GM18867 (cell line): ENCODE measurements around the gene TMEM176B.
"Not testable (repeated sequence)": the region's sequence is repeated elsewhere in the genome, so short reads cannot be mapped to it uniquely, and the experiment has no call there.

Experiments
- ATAC-seq: cut with Tn5 transposase; IDR thresholded peaks from one replicate; pipeline ENCODE4 v1.9.1; 2021; ENCODE audit warnings: mild to moderate bottlenecking, moderate library complexity; ENCODE audit not compliant: unreplicated experiment

The TMEM176B gene

GRCh38 chr7:150791746-150792452 is 8.3 kb downstream of the TMEM176B start:
- no peak for ATAC-seq

- no peak for ATAC-seq
These were observed 8.9 kb downstream of the TMEM176B start for GRCh38 chr7:150791304-150791703.

- ATAC-seq = no peak
These were observed 9.6 kb downstream of the TMEM176B start for GRCh38 chr7:150790416-150791075.

- ATAC-seq = no peak
These were observed 11.5 kb downstream of the TMEM176B start for GRCh38 chr7:150788474-150789269.

GRCh38 chr7:150787321-150788281 is 12.6 kb downstream of the TMEM176B start:
- no peak for ATAC-seq

GRCh38 chr7:150784954-150785353 is 15.2 kb downstream of the TMEM176B start:
- no peak for ATAC-seq

- ATAC-seq = no peak
These were observed 15.9 kb downstream of the TMEM176B start for GRCh38 chr7:150784120-150784736.

GRCh38 chr7:150781961-150782360 is 18.2 kb downstream of the TMEM176B start:
- ATAC-seq = no peak

GRCh38 chr7:150781103-150781502 is 19.1 kb downstream of the TMEM176B start:
- ATAC-seq = no peak

GRCh38 chr7:150780292-150780691 is 19.9 kb downstream of the TMEM176B start:
- ATAC-seq = no peak

GRCh38 chr7:150778738-150779301 is 21.3 kb downstream of the TMEM176B start:
- peak; percentile 55 for ATAC-seq

- peak; percentile 12 for ATAC-seq
These were observed 22.0 kb downstream of the TMEM176B start for GRCh38 chr7:150778014-150778737.

GRCh38 chr7:150774131-150774530 is 26.0 kb downstream of the TMEM176B start:
- ATAC-seq = not testable (repeated sequence)

GRCh38 chr7:150769768-150770167 is 30.4 kb downstream of the TMEM176B start:
- no peak for ATAC-seq

GRCh38 chr7:150766334-150766709 is 33.8 kb downstream of the TMEM176B start:
- ATAC-seq = no peak

GRCh38 chr7:150759479-150759878 is 40.7 kb downstream of the TMEM176B start:
- ATAC-seq = no peak

- ATAC-seq = no peak
These were observed 43.3 kb downstream of the TMEM176B start for GRCh38 chr7:150756858-150757257.

GRCh38 chr7:150756166-150756565 is 44.0 kb downstream of the TMEM176B start:
- no peak for ATAC-seq

- ATAC-seq = no peak
These were observed 44.6 kb downstream of the TMEM176B start for GRCh38 chr7:150755473-150756099.
